ENCODE results near the gene COPS3. TPM values are rescaled to one million over a fixed set of nuclear protein-coding genes. Genes with fewer than 3 reads are reported as not detected.
A peak's percentile ranks its signal among the peaks of the same experiment; 100 is the strongest.

The COPS3 gene
- total RNA-seq (100 to 1,000 TPM in 2 of 5 donors, 10 to 100 TPM in 3; 11.1 to 291 (median 62.1) TPM), polyA plus RNA-seq (10 to 100 TPM; 40.6 to 55.0 (median 42.2) TPM)
- long read RNA-seq, donor 1, transcript COPS3-201 (12 exons, 1,641 nt), result major isoform, 7 of 7 reads
- long read RNA-seq, donor 1, partial matches to known transcripts, result 0 of 7 reads
- long read RNA-seq, donor 1, other reads (novel, unspliced or antisense), result 0 of 7 reads
- long read RNA-seq, donor 2, transcript COPS3-201 (12 exons, 1,641 nt), result major isoform, 6 of 6 reads
- long read RNA-seq, donor 2, partial matches to known transcripts, result 0 of 6 reads
- long read RNA-seq, donor 2, other reads (novel, unspliced or antisense), result 0 of 6 reads
- long read RNA-seq, donor 3, transcript COPS3-201 (12 exons, 1,641 nt), result major isoform, 8 of 9 reads
- long read RNA-seq, donor 3, partial matches to known transcripts, result 0 of 9 reads
- long read RNA-seq, donor 3, other reads (novel, unspliced or antisense), result 0 of 9 reads
- long read RNA-seq, donor 4, partial matches to known transcripts, result 0 of 1 reads
- long read RNA-seq, donor 4, other reads (novel, unspliced or antisense), result 0 of 1 reads
- long read RNA-seq, donor 5, transcript COPS3-201 (12 exons, 1,641 nt), result major isoform, 16 of 21 reads
- long read RNA-seq, donor 5, partial matches to known transcripts, result 0 of 21 reads
- long read RNA-seq, donor 5, other reads (novel, unspliced or antisense), result 0 of 21 reads
- long read RNA-seq, donor 6, transcript COPS3-201 (12 exons, 1,641 nt), result major isoform, 17 of 23 reads
- long read RNA-seq, donor 6, partial matches to known transcripts, result 0 of 23 reads
- long read RNA-seq, donor 6, other reads (novel, unspliced or antisense), result 0 of 23 reads
- long read RNA-seq, donor 7, transcript COPS3-201 (12 exons, 1,641 nt), result major isoform, 16 of 17 reads
- long read RNA-seq, donor 7, partial matches to known transcripts, result 0 of 17 reads
- long read RNA-seq, donor 7, other reads (novel, unspliced or antisense), result 0 of 17 reads
- long read RNA-seq, donor 8, transcript COPS3-201 (12 exons, 1,641 nt), result major isoform, 10 of 12 reads
- long read RNA-seq, donor 8, partial matches to known transcripts, result 0 of 12 reads
- long read RNA-seq, donor 8, other reads (novel, unspliced or antisense), result 0 of 12 reads
- long read RNA-seq, donor 9, transcript COPS3-201 (12 exons, 1,641 nt), result major isoform, 5 of 7 reads
- long read RNA-seq, donor 9, partial matches to known transcripts, result 0 of 7 reads
- long read RNA-seq, donor 9, other reads (novel, unspliced or antisense), result 0 of 7 reads
- long read RNA-seq, donor 10, partial matches to known transcripts, result 0 of 4 reads
- long read RNA-seq, donor 10, other reads (novel, unspliced or antisense), result 0 of 4 reads

DNA sequence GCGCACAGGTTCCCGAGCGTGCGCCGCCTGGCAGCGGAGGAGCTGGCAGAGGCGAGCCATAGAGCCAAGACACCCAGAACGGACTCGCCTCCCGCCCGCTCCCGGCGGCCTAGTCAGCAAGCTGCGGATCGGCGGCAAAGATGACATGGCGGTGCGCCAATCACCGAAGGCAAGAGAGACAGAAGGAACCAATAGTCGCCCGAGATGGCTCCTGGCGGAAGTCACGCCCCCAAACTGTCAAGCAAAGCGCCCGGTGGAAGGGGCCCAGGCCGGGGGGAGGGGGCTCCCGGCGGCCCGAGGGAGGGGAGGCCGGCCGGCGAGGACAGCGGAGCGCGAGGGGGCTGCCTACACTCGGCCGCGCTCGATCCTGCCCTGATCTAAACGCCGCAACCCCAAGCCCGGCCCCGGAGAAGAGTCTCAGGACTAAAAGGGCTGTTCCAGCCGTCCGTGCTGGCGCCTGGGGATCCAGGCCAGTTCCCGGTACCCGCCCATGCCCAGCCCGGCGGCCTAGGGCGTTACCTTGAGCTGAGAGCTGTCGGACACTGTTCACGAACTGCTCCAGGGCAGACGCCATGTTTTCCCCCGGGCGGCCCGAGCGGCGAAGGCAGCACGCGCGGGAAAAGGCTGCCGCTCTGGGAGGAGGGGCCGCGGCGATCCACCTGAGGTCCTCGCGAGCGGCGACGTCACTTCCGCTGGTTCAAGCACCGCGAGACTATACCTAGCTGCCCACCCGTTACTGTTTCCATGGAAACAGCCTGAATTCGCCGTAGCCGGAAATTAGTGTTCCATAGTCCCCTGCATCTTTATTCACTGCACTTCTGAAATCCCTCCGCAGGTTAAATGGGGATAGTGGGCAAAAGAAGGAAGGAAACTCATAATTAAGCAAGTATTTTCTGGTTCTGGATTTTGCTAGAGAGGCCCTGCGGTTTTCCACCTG lies at the start of gene COPS3:
Gene COPS3 (minus strand): TSS at position 634 of the 937 bp plus-strand sequence. CDS start 60 bp downstream, at position 574.
- peak; percentile 40 to 92 (median 88) for TF ChIP-seq POLR2AphosphoS5 (IDR thresholded peaks at IDR 0.05)
- TF ChIP-seq CTCF (IDR thresholded peaks at IDR 0.05), result no peak
- TF ChIP-seq EP300 (IDR thresholded peaks at IDR 0.05), result no peak
- TF ChIP-seq POLR2A (IDR thresholded peaks at IDR 0.05), result peak in 1 of 4 donors; percentile 43
- Histone ChIP-seq H3K27ac (peak within 1 kb of the TSS; percentile 80 to 99 (median 97)), H3K9me3 (no peaks in the 10 kb centered on the region), H3K27me3 (no peaks in the 10 kb centered on the region), H3K4me3 (peak within 1 kb of the TSS; percentile 93 to 99 (median 96)), H3K4me1 (peaks cover 18 to 52% (median 39%) of the 10 kb centered on the region in 4 donors), H3K36me3 (peaks cover 0 to 2% (median 2%) of the 10 kb centered on the region in 4 donors)
- intact Hi-C loops (cut with DNase I; ENCODE audit: low total_unique reads), result no loop called here
- 0 to 1% (median 0%) methylated on average over 40 to 80 of the region's 80 CpGs for WGBS, 5 donors
- peak; percentile 99 for DNase-seq

DNA sequence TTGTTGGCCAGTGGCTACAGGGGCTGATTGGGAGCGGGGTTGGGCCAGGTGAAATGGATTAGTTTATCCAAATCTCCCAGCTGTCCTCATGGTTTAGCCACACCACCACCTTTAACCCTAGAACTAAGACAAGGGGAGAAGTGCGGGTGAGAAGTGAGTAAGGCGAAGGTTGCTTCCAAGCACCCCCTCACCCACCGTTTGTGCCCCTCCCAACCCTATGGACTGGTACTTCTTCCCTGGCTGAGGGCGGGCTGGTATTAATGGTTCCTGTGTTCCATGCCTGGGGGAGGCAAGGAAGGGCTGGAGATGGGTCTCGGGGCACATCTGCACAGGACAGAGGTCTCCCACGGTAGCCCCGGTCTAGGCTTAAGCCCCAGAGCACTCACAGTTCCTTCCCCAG lies 47.2 kb upstream of the COPS3 start:
- Histone ChIP-seq H3K27ac (no peak overlapping the region), H3K4me1 (no peaks in the 10 kb centered on the region), H3K36me3 (peaks cover 0 to 29% (median 0%) of the 10 kb centered on the region in 4 donors), H3K27me3 (no peaks in the 10 kb centered on the region), H3K9me3 (no peaks in the 10 kb centered on the region), H3K4me3 (no peak overlapping the region)
- no peak for TF ChIP-seq EP300 (IDR thresholded peaks at IDR 0.05)
- TF ChIP-seq CTCF (IDR thresholded peaks at IDR 0.05), result no peak
- TF ChIP-seq POLR2A (IDR thresholded peaks at IDR 0.05), result no peak
- TF ChIP-seq POLR2AphosphoS5 (IDR thresholded peaks at IDR 0.05), result no peak
- DNase-seq, result no peak
- 77 to 88% (median 84%) methylated on average over 8 of the region's 8 CpGs for WGBS, 5 donors
- intact Hi-C loops (cut with DNase I; ENCODE audit: low total_unique reads), result no loop called here

DNA sequence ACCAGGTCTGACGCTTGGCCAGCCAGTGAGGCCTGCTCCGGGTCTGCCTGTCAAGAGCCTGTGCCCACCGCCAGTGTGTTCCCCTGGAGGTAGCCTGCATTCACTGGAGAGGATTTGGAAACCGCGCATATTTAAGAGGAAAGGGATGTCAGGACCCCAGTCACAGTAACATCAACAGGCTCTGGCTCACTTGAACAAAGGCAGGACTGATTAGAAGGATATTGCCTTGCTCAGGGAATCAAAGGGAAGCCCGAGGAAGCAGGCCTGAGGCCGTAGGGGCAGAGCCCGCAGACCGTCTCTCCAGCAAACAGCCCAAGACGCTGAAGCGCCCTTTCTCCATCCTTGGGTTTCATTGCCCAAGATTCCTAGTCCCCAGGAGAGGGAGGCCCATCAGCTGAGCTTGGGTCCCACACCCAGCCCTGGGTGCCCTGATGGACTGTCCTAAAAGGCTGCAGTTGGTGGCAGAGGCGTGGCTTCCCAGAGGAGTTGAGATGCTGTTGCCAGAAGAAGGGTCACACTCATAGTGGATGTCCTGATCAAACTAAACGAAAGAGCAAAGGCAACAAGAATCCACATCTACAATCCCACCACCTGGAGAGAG lies 45.3 kb upstream of the COPS3 start:
- no peak for TF ChIP-seq CTCF (IDR thresholded peaks at IDR 0.05)
- TF ChIP-seq EP300 (IDR thresholded peaks at IDR 0.05), result no peak
- no peak for TF ChIP-seq POLR2AphosphoS5 (IDR thresholded peaks at IDR 0.05)
- TF ChIP-seq POLR2A (IDR thresholded peaks at IDR 0.05), result no peak
- 90 to 96% (median 94%) methylated on average over 8 to 13 of the region's 13 CpGs for WGBS, 5 donors
- no peak for DNase-seq
- intact Hi-C loops (cut with DNase I; ENCODE audit: low total_unique reads), result no loop called here
- Histone ChIP-seq H3K27me3 (no peaks in the 10 kb centered on the region), H3K4me3 (no peak overlapping the region), H3K36me3 (peaks cover 0 to 36% (median 0%) of the 10 kb centered on the region in 4 donors), H3K4me1 (no peaks in the 10 kb centered on the region), H3K9me3 (no peaks in the 10 kb centered on the region), H3K27ac (no peak overlapping the region)
